Mesodermal cell (in vitro differentiated cells): Measurements from ENCODE around the gene SMARCE1.
"Not testable (repeated sequence)": the region's sequence is repeated elsewhere in the genome, so short reads cannot be mapped to it uniquely, and the experiment has no call there.

Experiments used
- H3K27ac ChIP-seq: 2 replicates; pipeline ENCODE4 v1.7.0; 2013; ENCODE audit warnings: mild to moderate bottlenecking, low read depth, low read length, moderate library complexity; ENCODE audit not compliant: severe bottlenecking
- H3K36me3 ChIP-seq: 2 replicates; pipeline ENCODE4 v1.7.1; 2013; ENCODE audit warnings: mild to moderate bottlenecking, low read length, moderate library complexity; ENCODE audit not compliant: control insufficient read depth, insufficient read depth
- H3K4me1 ChIP-seq: one replicate; pipeline ENCODE4 v1.7.1; 2013; ENCODE audit warnings: mild to moderate bottlenecking, low read length; ENCODE audit not compliant: insufficient read depth, control insufficient read depth, poor library complexity, severe bottlenecking
- H3K4me3 ChIP-seq: 2 replicates; pipeline ENCODE4 v1.7.0; 2013; ENCODE audit warnings: low read length, control low read depth, mild to moderate bottlenecking; ENCODE audit not compliant: insufficient read depth, poor library complexity, severe bottlenecking; ENCODE audit errors: extremely low read depth
- H3K9me3 ChIP-seq: 2 replicates; pipeline ENCODE4 v1.7.1; 2013; ENCODE audit warnings: mild to moderate bottlenecking, low read length, moderate library complexity; ENCODE audit not compliant: control insufficient read depth
- WGBS, 2 experiments: methylation state at CpG; one replicate each; pipeline ENCODE4 v1.1.5; 2013; ENCODE audit warnings: missing lambda C conversion rate in 2 of 2; ENCODE audit not compliant: insufficient coverage in 2 of 2; 5-methylcytosine and 5-hydroxymethylcytosine counted together

The SMARCE1 gene

DNA sequence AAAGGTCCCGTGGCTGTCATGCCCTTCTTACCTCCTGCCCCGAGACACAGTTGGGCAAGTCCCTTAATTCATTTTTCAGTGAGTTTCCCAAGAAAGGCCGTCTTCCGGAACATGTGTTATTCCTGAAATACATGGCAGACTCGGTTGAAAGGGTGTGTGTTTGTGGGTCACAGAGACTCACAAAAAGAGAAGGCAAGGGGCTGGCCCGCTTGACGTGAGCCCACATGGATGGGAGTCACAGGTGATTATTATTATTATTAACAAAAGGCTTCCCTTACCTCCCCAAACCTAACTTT is 48.2 kb downstream of the SMARCE1 start:
- 50 to 86% methylated on average over 1 to 5 of the region's 7 CpGs for WGBS, 2 experiments
- H3K27ac ChIP-seq = no peak overlapping the region
- no peaks in the 10 kb centered on the region for H3K36me3 ChIP-seq
- H3K4me1 ChIP-seq = peaks cover 5% of the 10 kb centered on the region
- no peak overlapping the region for H3K4me3 ChIP-seq
- peaks cover 5% of the 10 kb centered on the region for H3K9me3 ChIP-seq

DNA sequence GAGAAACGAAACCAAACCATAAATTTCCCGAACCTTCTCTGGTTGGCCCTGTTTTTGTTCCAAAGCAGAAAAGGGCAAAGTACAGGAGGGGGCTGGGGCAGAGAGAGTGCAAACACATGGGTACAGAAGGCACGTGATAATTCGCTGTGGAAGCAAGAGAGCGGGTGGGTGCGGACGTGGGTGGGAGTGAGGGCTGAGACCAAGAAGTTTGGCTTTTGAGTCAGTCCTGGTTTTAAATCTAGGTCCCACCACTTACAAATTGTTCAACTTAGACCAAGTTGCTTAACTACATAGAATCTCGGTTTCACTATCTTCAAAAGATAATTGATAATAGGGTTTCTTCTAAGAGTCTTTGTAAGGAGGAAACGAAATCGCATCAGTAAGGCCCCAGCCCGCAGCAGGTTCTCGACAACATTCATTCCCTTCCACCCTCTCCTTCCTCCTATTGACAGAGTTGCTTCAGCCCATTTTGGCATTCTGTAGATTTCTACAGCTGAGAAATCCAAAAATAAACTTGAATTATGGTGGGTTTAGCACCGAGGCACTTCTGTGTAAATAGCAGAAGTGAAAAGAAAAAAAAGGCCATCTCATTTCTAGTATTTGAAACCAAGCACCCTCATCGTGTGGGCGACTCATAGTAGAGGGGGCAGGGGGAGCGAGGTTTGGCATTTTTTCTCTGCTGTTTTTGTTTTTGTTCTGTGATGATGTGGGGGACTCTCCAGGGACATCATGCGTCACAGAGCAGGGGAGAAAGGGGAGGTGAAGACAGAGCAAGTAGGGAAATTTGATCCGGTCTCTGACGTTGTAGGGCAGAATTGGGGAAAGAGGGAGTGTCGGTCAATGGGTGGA is 48.8 kb downstream of the SMARCE1 start:
- Histone ChIP-seq H3K4me3 (no peak overlapping the region), H3K9me3 (peaks cover 5% of the 10 kb centered on the region), H3K27ac (no peak overlapping the region), H3K4me1 (peaks cover 5% of the 10 kb centered on the region), H3K36me3 (no peaks in the 10 kb centered on the region)
- 89 to 90% methylated on average over 13 to 16 of the region's 20 CpGs for WGBS, 2 experiments

GRCh38 chr17:40598301-40598618 is 49.4 kb downstream of the SMARCE1 start:
- 100% methylated on average over 3 of the region's 5 CpGs for WGBS, 2 experiments
- Histone ChIP-seq H3K36me3 (no peaks in the 10 kb centered on the region), H3K4me1 (peaks cover 5% of the 10 kb centered on the region)

GRCh38 chr17:40597556-40598300 is 49.9 kb downstream of the SMARCE1 start:
- Histone ChIP-seq H3K36me3 (no peaks in the 10 kb centered on the region), H3K4me3 (no peak overlapping the region), H3K4me1 (peaks cover 4% of the 10 kb centered on the region), H3K9me3 (peaks cover 5% of the 10 kb centered on the region), H3K27ac (no peak overlapping the region)
- WGBS, 2 experiments = 90 to 100% methylated on average over 4 to 6 of the region's 9 CpGs

More at GRCh38 chr17:40598301-40598618, 49.4 kb downstream of the SMARCE1 start:
- H3K4me3 ChIP-seq = no peak overlapping the region
- no peak overlapping the region for H3K27ac ChIP-seq
- peaks cover 5% of the 10 kb centered on the region for H3K9me3 ChIP-seq

- Histone ChIP-seq H3K36me3 (no peaks in the 10 kb centered on the region), H3K4me3 (no peak overlapping the region), H3K27ac (no peak overlapping the region), H3K9me3 (peaks cover 5% of the 10 kb centered on the region), H3K4me1 (no peaks in the 10 kb centered on the region)
- WGBS, 2 experiments = no CpG with 5 or more reads among the region's 3 CpGs
Measured at GRCh38 chr17:40597156-40597555, 50.5 kb downstream of the SMARCE1 start.

DNA sequence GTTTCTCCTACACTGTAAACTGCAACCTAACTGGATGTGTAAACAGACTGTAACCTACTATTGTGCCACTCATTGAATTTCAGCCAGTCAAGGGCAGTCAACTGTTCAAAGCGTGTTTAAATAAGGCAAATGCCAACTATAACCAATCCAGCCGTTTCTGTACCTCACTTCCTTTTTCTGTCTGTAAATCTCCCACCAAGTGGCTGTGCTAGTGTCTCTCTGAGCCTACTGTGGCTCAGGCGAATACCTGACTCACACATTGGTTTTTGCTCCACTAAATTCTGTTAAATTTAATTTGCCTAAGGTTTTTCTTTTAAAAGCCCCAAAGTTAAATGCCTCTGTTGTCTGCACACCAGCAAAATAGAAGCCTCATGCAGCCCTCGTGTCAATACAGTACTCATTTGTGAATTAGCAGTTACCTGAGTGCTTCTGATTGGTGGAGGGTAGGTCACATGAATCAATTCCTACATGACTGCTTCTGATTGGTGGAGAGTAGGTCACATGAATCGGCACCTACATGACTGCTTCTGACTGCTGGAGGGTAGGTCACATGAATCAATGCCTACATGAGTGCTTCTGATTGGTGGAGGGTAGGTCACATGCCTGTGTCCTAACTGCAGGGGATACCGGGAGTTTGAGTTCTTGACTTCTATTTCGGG is 51.2 kb downstream of the SMARCE1 start:
- Histone ChIP-seq H3K36me3 (no peaks in the 10 kb centered on the region), H3K4me3 (no peak overlapping the region), H3K9me3 (peaks cover 5% of the 10 kb centered on the region), H3K27ac (no peak overlapping the region), H3K4me1 (no peaks in the 10 kb centered on the region)
- 89 to 98% methylated on average over 6 to 7 of the region's 7 CpGs for WGBS, 2 experiments

DNA sequence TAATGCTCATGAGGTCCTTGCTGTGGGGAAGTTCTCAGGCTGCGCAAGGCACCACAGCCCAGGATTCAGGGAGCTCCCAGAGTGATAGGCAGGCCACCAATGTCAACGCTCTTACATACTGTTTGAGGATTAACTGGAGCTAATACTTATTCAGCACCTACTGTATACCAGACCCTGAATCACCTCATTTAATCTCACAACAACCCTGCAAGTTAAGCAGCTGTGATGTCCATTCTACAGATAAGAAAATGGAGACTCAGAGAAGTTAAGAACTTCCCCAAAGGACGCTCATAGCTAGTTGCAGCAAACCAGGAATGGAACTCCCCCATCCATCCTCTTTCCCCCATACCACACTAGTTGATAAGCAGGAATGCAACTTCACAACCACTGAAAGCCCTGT is 56.9 kb downstream of the SMARCE1 start:
- Histone ChIP-seq H3K9me3 (no peaks in the 10 kb centered on the region), H3K36me3 (no peaks in the 10 kb centered on the region), H3K4me1 (no peaks in the 10 kb centered on the region), H3K27ac (no peak overlapping the region), H3K4me3 (no peak overlapping the region)
- 93 to 100% methylated on average over 1 to 3 of the region's 3 CpGs for WGBS, 2 experiments

DNA sequence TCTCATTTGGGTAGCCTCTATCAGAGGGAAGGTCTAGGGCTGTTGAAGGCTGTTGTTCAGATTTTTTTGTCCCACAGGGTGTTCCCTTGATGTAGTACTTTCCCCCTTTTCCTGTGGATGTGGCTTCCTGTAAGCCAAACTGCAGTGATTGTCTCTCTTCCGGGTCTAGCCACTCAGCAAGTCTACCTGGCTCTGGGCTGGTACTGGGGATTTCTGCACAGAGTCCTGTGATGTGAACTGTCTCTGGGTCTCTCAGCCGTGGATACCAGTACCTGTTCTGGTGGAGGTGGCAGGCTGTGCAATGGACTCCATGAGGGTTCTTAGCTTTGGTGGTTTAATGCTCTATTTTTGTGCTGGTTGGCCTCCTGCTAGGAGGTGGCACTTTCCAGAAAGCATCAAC is 59.1 kb downstream of the SMARCE1 start:
- H3K9me3 ChIP-seq = no peaks in the 10 kb centered on the region
- no peak overlapping the region for H3K4me3 ChIP-seq
- no peaks in the 10 kb centered on the region for H3K36me3 ChIP-seq
- H3K4me1 ChIP-seq = no peaks in the 10 kb centered on the region
- 88 to 100% methylated on average over 1 to 2 of the region's 2 CpGs for WGBS, 2 experiments
- no peak overlapping the region for H3K27ac ChIP-seq

DNA sequence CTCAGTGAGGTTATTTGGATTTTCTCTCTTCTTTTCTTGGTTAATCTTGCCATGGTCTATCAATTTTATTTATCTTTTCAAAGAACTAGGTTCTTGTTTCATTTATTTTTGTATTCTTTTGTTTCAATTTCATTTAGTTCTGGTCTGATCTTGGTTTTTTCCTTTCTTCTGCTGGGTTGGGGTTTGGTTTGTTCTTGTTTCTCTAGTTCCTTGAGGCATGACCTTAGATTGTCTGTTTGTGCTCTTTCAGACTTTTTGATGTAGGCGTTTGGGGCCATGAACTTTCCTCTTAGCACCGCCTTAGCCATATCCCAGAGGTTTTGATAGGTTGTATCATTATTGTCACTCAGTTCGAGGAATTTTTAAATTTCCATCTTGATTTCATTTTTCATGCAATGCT is 61.4 kb downstream of the SMARCE1 start:
- not testable (repeated sequence) for H3K27ac ChIP-seq, H3K4me1 ChIP-seq, H3K9me3 ChIP-seq, H3K4me3 ChIP-seq, H3K36me3 ChIP-seq
- no CpG with 5 or more reads among the region's 3 CpGs for WGBS, 2 experiments

DNA sequence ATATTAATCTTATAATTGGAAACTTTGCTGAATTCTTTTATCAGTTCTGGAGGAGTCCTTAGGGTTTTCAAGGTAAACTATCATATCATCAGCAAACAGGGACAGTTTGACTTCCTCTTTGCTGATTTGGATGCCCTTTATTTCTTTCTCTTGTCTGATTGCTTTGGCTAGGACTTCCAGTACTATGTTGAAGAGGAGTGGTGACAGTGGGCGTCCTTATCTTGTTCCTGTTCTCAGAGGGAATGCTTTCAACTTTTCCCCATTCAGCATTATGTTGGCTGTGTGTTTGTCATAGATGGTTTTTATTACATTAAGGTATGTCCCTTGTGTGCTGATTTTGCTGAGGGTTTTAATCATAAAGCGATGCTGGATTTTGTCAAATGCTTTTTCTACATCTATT is 62.7 kb downstream of the SMARCE1 start:
- not testable (repeated sequence) for H3K36me3 ChIP-seq, H3K4me1 ChIP-seq, H3K4me3 ChIP-seq, H3K27ac ChIP-seq, H3K9me3 ChIP-seq
- WGBS, 2 experiments = no CpG with 5 or more reads among the region's 2 CpGs
